HFFc6 (cell line): Measurements from ENCODE around the gene RUBCNL. TPM values are rescaled to one million over a fixed set of nuclear protein-coding genes. Genes with fewer than 3 reads are reported as not detected.
A peak's percentile ranks its signal among the peaks of the same experiment; 100 is the strongest.

Source experiments
- DNase-seq: peaks from one replicate; pipeline ENCODE4 v3.0.0-alpha.2; 2018
- H3K27ac Mint-ChIP-seq: 2 replicates; pipeline ENCODE4 v1.8.0; 2020; ENCODE audit warnings: mild to moderate bottlenecking, mixed read lengths
- H3K27me3 Mint-ChIP-seq: 2 replicates; pipeline ENCODE4 v1.8.0; 2021; ENCODE audit warnings: mild to moderate bottlenecking, moderate library complexity, mixed read lengths; ENCODE audit not compliant: insufficient read depth
- H3K36me3 Mint-ChIP-seq: 2 replicates; pipeline ENCODE4 v1.8.0; 2021; ENCODE audit warnings: low read depth, mixed read lengths
- H3K4me1 Mint-ChIP-seq: 2 replicates; pipeline ENCODE4 v1.8.0; 2020; ENCODE audit warnings: low read depth, mixed read lengths
- H3K4me3 Mint-ChIP-seq: 2 replicates; pipeline ENCODE4 v1.8.0; 2020; ENCODE audit warnings: mild to moderate bottlenecking, moderate library complexity, mixed read lengths
- H3K9me3 Mint-ChIP-seq: 2 replicates; pipeline ENCODE4 v1.8.0; 2020; ENCODE audit warnings: mild to moderate bottlenecking, mixed read lengths
- total RNA-seq, 6 experiments: library from RNA; stranded (reverse); fragmentation: NEBNext Ultra II Directional; extraction: Animal tissue kit (Norgen Biotek cat#: 25700); gene quantifications; 2 replicates in 1 of 6; 3 replicates in 5 of 6; pipeline ENCODE4 v1.2.3, GENCODE V29; 2021
- TF ChIP-seq, protein P1 (sequence below): fragments of 200-600 bp; sonication (generic); IDR thresholded peaks from 2 replicates; pipeline ENCODE4 v1.5.0; 2021; ENCODE audit warnings: antibody characterized with exemption, mild to moderate bottlenecking

Gene RUBCNL
- total RNA-seq, 6 experiments from 2014 or later = not detected

DNA sequence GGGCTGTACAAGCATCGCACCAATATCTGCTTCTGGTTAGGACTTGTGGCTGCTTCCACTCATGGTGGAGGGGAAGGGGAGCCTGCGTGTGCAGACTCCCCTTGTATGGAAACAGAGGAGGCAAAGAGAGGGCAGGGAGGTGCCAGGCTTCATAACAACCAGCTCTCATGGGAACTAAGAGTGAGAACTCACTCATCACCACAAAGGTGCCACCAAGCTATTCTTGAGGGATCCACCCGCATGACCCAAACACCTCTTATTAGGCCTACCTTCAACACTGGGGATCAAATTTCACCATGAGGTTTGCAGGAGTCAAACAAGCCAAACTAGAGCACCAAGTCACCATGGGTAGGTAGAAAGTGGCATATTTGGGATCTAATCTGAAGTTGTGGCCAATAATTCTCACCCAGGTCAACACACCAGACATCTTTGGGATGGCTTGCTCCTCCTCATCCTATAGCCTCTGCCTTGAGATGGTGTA is 46.4 kb downstream of the RUBCNL start:
- peak overlapping the region; percentile 9; the same call in 1 of the 2 replicates for H3K27ac Mint-ChIP-seq
- H3K27me3 Mint-ChIP-seq = peaks cover 19% of the 10 kb centered on the region; the same call in 1 of the 2 replicates
- TF ChIP-seq, protein P1, sequence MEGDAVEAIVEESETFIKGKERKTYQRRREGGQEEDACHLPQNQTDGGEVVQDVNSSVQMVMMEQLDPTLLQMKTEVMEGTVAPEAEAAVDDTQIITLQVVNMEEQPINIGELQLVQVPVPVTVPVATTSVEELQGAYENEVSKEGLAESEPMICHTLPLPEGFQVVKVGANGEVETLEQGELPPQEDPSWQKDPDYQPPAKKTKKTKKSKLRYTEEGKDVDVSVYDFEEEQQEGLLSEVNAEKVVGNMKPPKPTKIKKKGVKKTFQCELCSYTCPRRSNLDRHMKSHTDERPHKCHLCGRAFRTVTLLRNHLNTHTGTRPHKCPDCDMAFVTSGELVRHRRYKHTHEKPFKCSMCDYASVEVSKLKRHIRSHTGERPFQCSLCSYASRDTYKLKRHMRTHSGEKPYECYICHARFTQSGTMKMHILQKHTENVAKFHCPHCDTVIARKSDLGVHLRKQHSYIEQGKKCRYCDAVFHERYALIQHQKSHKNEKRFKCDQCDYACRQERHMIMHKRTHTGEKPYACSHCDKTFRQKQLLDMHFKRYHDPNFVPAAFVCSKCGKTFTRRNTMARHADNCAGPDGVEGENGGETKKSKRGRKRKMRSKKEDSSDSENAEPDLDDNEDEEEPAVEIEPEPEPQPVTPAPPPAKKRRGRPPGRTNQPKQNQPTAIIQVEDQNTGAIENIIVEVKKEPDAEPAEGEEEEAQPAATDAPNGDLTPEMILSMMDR = no peak
- DNase-seq = no peak
- no peak overlapping the region for H3K4me3 Mint-ChIP-seq
- peaks cover 16% of the 10 kb centered on the region; the same call in 1 of the 2 replicates for H3K4me1 Mint-ChIP-seq
- H3K36me3 Mint-ChIP-seq = no peaks in the 10 kb centered on the region
- H3K9me3 Mint-ChIP-seq = peaks cover 4% of the 10 kb centered on the region; the same call in 1 of the 2 replicates

DNA sequence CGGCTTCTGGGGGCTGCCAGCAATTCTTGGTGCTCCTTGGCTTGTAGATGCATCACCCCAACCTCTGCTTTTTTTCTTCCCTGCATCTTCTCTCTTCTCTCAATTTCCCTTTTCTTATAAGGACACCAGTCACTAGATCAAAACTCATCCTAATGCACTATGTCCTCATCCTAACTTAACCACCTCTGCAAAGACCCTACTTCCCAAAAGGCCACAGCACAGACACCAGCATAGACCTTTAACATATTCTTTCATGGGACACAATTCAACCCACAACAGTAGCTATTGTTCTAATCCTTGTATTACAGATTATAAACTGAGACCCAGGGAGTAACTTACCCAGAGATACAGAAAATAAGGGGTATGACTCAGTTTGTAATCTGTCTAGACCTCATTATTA is 47.0 kb downstream of the RUBCNL start:
- Mint-ChIP-seq H3K9me3 (peaks cover 4% of the 10 kb centered on the region; the same call in 1 of the 2 replicates), H3K4me1 (peaks cover 16% of the 10 kb centered on the region; the same call in 1 of the 2 replicates), H3K36me3 (no peaks in the 10 kb centered on the region), H3K27ac (no peak overlapping the region), H3K27me3 (peaks cover 16% of the 10 kb centered on the region), H3K4me3 (no peak overlapping the region)
- no peak for DNase-seq
- TF ChIP-seq, protein P1 = no peak

DNA sequence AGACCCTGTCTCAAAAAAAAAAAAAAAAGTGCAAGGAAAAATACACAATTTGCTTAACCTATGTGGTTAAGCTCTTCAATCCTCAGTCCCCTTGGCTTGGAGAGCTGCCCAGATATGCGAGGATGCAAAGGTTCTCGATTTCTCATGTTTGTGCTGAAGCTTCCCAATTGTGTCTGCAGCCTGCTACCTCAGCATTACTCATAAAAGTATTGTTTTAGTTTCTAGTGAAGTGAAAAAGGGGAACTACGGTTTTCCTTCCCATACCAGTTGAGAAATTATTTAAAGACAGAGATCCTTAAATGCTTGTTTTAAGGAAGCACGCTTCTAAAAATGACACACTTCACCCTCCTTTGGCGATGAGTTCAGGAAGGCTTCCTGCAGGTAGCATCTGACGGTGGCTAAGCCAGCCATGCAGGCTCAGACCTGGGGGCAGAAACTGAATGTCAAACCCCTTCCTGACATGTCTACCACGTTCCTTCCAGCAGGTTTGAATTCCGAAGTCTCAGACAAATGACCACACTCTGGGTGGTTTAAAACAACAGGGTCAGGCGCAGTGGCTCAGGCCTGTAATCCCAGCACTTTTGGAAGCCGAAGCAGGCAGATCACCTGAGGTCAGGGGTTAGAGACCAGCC is 47.9 kb downstream of the RUBCNL start:
- H3K27me3 Mint-ChIP-seq = peaks cover 17% of the 10 kb centered on the region
- peaks cover 16% of the 10 kb centered on the region; the same call in 1 of the 2 replicates for H3K4me1 Mint-ChIP-seq
- no peak overlapping the region for H3K4me3 Mint-ChIP-seq
- TF ChIP-seq, protein P1 = no peak
- H3K9me3 Mint-ChIP-seq = peaks cover 4% of the 10 kb centered on the region; the same call in 1 of the 2 replicates
- H3K36me3 Mint-ChIP-seq = no peaks in the 10 kb centered on the region
- DNase-seq = peak; percentile 13
- H3K27ac Mint-ChIP-seq = no peak overlapping the region

DNA sequence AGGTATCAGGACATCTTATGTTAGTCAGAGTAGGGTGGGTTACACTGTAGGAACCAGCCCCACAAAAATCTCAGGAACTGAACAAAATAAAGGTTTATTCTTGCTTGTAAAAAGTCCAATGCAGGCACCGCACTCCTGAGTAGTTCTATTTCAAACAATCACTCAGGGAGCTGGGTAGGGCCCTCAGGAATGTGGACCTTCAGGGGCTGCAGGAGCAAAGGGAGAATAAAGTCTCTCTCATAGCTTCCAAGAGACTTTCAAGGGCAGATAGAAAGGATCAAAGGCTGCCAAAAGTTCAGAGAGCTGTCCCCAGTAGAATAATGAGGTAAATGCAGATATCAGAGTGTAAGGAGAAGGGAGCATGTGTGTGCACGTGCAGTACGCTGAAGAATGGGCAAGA is 49.4 kb downstream of the RUBCNL start:
- no peak for DNase-seq
- TF ChIP-seq, protein P1 = no peak
- Mint-ChIP-seq H3K4me3 (no peak overlapping the region), H3K4me1 (peaks cover 16% of the 10 kb centered on the region; the same call in 1 of the 2 replicates), H3K9me3 (peaks cover 4% of the 10 kb centered on the region; the same call in 1 of the 2 replicates), H3K36me3 (no peaks in the 10 kb centered on the region), H3K27ac (no peak overlapping the region), H3K27me3 (peaks cover 13% of the 10 kb centered on the region)

DNA sequence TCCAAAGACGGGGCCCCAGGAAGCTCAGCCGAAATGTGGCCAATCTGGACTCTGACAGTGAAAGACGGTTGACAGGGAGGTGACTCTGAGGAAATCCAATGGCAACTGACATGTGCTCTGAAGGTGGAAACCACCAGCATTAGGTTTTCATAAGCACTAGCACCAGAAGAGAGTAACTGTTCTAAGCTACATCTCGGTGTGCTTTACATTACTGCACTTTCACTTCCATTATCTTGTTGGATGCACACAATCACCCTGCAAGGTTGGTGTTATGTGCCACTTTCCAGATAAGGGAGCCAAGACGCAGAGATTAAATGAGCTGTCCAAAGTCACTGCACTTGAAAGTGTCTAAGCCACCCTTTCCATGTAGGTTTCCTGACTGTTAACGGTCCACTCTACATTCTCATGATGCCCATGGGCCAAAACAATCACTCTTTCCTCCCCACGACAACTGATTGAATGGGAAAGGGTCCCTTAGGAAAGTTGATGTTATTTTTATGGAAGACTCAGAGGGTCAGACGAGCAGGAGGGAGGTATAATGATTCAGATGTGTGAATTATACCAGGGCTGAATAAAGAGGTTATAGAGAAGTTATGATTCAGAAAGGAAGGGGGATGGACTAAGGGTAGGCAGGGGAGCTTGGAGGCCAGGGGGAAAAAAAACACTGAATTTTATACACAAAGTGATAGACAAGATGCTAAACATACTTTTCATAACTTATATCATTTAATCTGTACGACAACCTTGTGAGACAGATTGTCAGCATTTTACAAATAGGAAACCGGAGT is 52.8 kb downstream of the RUBCNL start:
- H3K4me3 Mint-ChIP-seq = no peak overlapping the region
- H3K27me3 Mint-ChIP-seq = peaks cover 28% of the 10 kb centered on the region

More for the DNA sequence above, 52.8 kb downstream of the RUBCNL start:
- TF ChIP-seq, protein P1 = no peak
- Mint-ChIP-seq H3K4me1 (peaks cover 3% of the 10 kb centered on the region; the same call in 1 of the 2 replicates), H3K27ac (no peak overlapping the region), H3K9me3 (peaks cover 4% of the 10 kb centered on the region; the same call in 1 of the 2 replicates), H3K36me3 (no peaks in the 10 kb centered on the region)
- no peak for DNase-seq
